Cerebellar nuclear complex (tissue), 1 donor: ENCODE data around the gene USP9Y.

Experiments
- DNase-seq, 2 experiments: peaks; one replicate each; lab custom pipeline; 2025; lab: John Stamatoyannopoulos, UW

Gene USP9Y

DNA sequence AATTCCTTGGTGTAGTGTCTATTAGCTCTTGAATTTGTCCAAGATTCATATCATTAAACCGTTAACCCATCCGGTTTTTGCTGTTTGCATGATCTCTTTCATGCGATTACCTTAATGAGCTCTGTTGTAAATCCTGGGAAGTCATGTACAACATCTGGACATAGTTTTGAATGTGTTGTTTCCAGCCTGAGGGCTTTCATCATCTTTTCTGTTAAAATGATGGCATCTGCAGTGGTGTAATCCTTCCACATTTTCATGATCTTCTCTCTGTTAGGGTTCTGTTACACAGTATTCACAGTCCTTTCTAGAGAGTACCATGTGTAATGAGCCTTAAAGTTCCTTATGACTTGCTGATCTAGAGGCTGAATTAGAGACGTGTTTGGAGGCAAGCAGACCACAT is 64.9 kb downstream of the USP9Y start:
- no peak for DNase-seq

DNA sequence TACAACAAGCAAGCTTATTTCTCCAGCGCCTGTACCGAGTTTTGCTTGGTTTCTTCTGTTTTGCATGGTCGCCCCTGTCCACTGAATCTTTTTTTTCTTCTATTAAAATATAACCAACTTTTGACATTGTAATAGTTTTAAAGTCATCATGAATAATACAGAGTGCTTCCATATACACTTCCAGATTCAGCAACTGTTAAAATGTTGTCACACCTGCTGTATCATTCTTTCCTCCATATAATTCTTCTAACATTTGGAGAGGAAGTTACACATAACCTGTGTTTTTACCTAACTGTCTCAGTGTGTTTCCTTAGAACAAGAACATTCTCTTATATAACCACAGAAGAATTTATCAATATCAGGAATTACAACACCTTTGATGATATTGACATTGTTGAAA is 83.5 kb downstream of the USP9Y start:
- DNase-seq = no peak

DNA sequence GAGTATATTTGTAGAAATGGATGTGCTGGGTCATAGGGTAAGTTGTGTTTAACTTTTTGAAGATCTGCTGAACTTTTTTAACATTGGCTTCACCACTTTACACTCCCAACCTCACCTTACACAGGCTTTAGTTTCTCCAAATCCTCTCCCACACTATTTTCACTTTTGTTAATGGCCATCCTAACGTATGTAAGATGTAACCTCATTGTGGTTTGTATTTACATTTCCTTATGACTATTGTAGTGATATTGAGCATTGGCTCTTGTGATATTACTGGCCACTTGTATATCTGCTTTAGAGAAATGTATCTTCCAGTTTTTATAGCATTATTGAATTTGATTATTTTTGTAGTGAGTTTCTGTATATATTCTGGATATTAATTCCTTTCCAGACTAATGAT is 93.0 kb downstream of the USP9Y start:
- no peak for DNase-seq

DNA sequence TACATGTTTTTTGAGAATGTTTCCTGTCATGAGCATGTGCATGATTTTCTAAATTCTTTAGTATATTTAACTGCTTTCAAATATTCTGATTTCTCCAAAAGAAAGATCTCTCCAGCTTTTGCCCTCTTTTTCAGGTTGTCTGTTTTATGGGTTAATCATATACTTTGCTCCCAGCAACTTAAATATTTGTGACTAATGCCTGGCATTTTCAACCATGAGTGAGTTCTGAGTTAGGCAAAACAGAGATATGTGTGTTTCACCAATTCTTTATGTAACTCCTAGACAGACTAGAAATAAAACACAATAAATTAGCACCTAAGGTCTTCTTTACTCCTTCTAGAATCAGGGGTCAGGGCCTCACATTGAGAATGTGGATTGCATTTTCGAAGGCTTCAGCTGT is 107.0 kb downstream of the USP9Y start:
- no peak for DNase-seq

DNA sequence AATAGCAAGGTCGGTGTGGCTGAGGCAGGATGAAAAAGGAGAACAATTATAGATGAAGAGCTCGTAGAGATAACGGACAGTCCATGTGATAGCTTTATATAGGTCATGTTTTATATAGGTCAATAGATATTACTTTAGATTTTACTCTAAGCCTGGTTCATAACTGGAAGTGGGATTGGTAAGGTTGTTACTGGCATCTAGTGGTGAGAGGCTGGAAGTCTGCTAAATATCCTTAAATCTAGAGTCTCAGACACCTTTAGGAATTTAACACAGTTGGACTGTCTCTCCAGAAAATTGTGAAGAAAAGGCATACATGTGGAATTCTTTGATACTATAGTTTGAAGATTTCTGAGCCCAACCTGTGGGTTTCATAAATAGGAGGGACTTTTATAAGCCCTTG is 108.0 kb downstream of the USP9Y start:
- DNase-seq = no peak

DNA sequence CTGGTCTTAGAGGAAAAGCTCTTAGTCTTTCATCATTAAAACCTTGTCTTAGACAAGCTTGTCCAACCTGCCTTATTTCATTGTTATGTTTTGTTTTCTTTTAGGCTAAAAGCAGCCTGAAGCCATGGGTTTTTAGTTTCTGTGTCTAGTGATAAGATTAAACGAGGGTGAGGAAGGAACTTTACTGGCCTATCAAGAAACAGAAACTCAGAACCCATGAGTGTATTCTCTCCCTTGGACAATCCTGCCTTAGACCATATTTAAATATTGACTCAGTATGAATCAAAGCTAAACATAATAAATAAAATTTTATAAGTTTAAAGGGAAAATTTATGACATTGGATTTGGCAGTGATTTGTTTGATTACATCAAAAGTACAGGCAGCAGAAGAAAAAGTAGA is 122.4 kb downstream of the USP9Y start:
- DNase-seq = no peak

DNA sequence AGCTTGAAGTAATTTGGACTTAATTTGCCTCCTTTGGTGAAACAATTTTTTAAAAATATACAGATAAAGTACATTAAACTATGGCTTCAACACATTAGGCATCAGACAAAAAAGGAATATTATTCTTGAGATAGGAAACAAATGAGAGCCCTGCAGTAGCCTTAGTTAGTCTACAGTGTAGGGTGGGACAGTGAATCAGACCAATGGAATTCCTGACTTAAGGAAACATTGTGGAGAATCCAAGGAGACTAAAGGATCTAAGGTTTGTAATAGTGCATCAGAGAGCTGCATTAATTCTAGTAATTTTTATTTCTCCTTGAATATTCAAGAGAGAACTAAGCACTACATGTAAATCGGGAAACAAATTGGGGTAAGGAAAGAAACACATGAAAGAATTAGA is 125.8 kb downstream of the USP9Y start:
- DNase-seq = no peak

DNA sequence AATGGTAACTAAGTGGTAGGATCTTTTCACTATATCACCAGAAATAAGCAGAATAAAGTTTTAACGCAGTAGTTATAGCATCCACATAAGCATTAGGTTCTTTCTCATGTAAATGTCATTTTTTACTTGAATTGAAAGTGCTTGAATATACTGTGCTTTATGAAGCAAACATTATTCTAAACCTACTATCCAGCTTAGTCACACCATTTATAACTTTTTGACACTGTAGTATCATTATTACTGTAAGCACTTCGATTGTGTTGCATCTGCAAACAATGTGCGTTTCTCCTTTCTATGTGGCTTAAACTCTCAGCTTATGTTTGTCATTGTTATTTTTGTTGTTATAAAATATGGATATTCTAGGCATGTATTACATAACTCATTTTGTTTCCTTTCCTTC is 132.3 kb downstream of the USP9Y start:
- DNase-seq = no peak

DNA sequence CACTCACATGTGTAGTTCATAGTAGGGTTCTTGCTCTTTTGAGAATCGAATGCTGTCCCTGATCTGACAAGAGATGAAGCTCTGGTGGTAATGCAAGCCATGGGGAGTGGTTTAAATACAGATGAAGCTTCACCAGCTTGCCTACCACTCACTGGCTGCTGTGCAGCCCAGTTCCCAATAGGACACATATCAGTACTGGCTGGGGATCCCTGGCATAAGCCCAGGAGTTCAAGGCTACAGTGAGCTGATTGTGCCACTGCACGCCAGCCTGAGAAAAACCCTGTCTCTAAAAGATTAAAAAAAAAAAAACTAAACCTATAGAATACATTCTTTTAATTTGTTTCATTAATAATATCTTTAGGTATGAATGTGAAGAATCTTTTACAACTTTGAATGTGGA is 136.5 kb downstream of the USP9Y start:
- DNase-seq = no peak

DNA sequence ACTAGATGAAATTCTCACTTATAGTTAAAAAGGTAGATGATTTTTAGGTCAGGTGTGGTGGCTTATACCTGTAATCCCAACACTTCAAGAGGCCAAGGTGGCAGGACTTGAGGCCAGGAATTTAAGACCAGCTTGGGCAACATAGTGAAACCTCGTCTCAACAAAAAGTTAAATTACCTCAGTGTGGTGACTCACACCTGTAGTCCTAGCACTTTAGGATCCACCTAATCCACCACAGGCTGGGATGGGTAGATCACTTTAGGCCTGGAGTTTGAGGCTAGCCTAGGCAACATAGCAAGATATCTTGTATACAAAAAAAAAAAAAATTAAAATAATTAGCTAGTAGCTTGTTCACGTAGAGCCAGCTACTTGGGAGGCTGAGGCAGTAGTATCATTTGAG is 140.3 kb downstream of the USP9Y start:
- DNase-seq = no peak

DNA sequence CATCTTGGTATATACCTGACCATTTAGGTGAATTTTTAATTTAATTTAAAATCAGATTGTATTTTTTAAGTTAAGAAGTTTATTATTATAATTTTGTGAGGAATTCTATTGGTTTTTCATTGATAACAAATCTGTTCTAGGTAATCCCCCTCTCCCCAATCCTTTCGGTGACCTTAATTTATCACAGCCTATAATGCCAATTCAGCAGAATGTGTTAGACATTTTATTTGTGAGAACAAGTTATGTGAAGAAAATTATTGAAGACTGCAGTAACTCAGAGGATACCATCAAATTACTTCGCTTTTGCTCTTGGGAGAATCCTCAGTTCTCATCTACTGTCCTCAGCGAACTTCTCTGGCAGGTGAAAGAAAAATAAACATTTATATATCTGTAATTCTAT is 145.8 kb downstream of the USP9Y start:
- DNase-seq = no peak

DNA sequence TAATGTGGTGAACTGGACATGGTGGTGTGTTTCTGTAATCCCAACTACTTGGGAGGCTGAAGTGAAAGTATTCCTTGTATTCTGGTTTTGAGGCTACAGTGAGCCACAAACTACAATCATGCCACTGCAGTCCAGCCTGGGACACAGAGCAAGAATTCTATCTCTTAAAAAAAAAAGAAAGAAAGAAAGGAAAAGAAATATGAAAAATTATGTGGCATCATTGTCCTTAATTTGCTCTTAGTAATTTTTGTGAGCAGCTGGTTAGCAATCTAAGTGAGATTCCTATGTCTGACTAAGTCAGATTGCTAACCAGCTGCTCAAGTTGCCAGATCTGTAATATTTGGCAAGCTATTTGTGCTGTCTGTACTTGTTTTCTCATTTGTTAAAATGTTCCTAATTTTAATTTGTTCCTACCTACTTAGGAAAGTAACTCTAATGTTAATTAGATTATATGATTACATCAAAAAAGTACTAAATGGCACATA is 154.8 kb downstream of the USP9Y start:
- no peak for DNase-seq

DNA sequence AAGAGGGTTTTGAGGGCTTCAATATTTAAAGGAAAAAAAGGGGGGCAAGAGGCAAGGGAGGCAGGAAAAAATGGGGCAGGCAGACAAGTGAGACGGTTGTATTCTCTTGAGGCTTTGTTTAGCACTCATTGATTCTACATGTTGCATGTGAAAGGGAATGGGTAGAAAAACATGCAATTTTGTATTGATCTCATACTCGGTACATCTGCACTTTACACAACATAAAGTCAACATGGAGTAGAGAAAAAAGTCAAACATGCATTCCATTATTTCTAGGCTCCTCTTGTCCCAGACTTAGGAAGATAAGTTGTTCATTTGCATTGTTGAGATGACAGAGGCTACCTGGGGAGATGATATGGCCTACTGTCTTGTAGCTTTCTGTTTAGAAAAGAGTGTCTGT is 166.9 kb downstream of the USP9Y start:
- no peak for DNase-seq

DNA sequence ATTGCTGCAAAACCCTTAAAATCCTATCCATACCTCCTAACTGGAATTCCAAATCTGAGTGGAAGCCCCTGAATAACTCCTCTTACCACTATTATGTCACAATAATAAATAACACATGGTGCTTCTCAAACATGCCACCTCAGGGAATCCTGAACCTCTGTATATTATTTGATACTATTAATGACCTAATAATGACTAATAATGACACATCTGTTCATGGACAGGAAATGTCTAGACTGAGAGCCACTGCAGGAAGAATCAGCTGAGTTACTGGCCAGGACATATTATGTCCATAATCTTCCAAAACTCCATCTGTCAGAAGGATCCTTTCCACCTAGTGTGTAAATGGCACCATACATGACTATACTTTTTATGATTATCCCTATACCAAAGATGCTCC is 195.9 kb downstream of the USP9Y start:
- DNase-seq = no peak

DNA sequence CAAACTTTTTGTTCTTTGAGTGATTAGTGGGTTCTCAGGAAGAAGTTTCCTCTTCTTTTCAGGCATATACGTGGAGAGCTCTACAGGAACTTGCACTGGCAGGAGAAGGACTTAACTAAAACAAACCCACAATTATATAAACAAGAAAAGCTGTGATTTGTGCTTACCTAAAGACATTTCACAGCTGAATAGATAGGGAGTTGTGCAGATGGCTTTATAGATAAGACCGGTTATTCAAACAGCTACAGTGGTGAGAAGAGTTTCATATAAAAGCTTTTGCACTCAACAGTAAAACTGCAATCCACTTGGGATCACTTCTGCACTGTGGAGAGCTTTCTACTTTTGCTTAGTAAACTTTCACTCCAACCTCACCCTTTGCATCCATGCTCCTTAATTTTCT is 197.6 kb downstream of the USP9Y start:
- no peak for DNase-seq

DNA sequence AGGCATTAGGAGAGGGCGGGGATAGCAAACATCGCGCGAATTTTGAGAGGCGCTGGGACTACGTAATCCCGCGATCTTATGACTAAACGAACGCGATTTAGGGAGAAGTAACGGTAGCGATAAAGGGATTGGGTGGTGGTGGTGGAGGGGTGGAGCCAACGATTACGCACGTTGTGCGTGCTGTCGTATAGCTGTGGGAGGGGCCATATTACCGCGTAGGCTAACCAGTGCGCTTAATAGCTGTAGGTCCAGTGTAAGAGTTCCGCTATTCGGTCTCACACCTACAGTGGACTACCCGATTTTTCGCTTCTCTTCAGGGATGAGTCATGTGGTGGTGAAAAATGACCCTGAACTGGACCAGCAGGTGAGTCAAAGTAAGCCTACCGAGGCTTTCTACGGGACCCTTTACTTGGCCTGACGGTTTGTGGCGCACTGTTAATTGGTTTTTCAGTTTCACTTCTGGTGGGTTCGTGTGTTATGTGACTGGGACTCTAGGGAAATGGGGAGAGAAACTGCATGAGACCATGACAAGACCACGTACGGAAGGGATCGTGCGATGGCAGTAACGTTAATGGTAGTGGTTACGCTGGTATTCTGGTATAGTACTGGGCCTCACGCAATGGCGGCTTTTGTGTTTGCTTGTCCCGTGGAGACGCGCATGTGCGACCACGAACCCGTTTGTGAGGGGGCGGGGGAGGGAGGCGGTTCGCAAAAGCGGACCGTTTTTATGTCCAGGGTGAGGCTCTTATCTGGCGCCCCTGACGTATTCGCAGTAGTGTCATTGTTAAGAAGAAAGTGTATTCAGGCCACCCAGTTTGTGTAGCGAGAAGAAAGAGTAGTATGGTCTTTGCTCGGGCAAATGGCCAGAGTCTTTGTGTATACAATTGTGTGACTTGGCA is 203.8 kb downstream of the USP9Y start, which contains the start of gene DDX3Y:
TSS of gene DDX3Y (plus strand) at position 251 of the 899 bp plus-strand sequence. CDS start at position 320, 69 bp downstream.
- DNase-seq = no peak

DNA sequence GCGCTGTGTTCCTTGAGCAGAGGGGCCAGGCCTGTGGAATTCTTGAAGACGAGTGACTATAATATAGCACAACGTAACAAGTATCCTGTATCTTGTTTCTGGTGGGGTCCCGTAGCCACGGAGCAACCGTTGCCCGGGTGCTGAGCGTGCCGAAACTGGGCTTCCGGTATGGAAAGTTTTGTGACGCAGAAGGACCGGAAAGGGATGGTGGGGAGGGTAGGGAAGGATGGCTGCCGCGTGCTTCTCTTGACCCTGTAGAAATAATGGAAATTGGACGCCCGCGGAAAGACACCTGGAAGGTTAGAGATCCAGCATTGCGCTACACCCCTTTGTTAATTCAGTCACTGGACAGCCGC is 204.5 kb downstream of the USP9Y start:
- DNase-seq = no peak

DNA sequence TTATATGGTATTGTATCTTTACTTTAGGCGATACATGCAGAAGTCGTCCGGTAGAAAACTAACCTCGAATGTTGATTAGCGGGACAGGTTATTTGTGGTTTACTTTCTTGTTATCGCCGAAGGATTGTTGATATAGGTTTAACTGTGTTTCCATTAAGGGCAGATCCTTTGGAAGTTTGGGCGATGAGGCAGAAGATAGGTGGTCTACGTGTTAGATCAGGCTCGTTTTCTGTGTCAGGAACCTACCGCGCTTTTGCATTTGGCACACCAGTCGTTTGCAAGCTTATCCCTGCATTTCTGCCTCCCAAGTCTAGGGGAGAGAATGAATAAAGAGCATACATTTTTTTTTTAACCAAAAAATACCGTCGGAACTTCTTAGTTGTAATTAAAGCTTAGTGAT is 204.9 kb downstream of the USP9Y start:
- no peak for DNase-seq
